Type B pancreatic cell (in vitro differentiated cells): Measurements from ENCODE around the gene TGFBI. TPM values are rescaled to one million over a fixed set of nuclear protein-coding genes. Genes with fewer than 3 reads are reported as not detected.

Source experiments
- DNase-seq: peaks from one replicate; pipeline ENCODE4 v3.0.0; 2021; ENCODE audit warnings: mixed read lengths; ENCODE audit not compliant: unreplicated experiment; ENCODE audit errors: extremely low spot score
- H3K27ac Mint-ChIP-seq: 2 replicates; pipeline ENCODE4 v1.8.0; 2021; ENCODE audit warnings: mild to moderate bottlenecking, mixed read lengths
- H3K27me3 Mint-ChIP-seq: 2 replicates; pipeline ENCODE4 v1.8.0; 2021; ENCODE audit warnings: mixed read lengths
- H3K36me3 Mint-ChIP-seq: 2 replicates; pipeline ENCODE4 v1.8.0; 2021; ENCODE audit warnings: mixed read lengths
- H3K4me1 Mint-ChIP-seq: one replicate; pipeline ENCODE4 v1.8.0; 2021; ENCODE audit warnings: mixed read lengths; ENCODE audit not compliant: unreplicated experiment
- H3K4me3 Mint-ChIP-seq: 2 replicates; pipeline ENCODE4 v1.8.0; 2021; ENCODE audit warnings: mild to moderate bottlenecking, mixed read lengths
- H3K9me3 Mint-ChIP-seq: 2 replicates; pipeline ENCODE4 v1.8.0; 2021; ENCODE audit warnings: mixed read lengths
- total RNA-seq: library from RNA; stranded (reverse); gene quantifications from 2 replicates; pipeline ENCODE4 v1.2.1, GENCODE V29; 2021; ENCODE audit warnings: low replicate concordance
- TF ChIP-seq, protein P1 (sequence below): fragments of 200-600 bp; sonication (generic); conservative IDR thresholded peaks from 2 replicates; pipeline ENCODE4 v1.5.0; 2021; ENCODE audit warnings: antibody characterized with exemption, mild to moderate bottlenecking

Gene TGFBI
- total RNA-seq, 1 donor from 2014 or later, result 302 TPM

DNA sequence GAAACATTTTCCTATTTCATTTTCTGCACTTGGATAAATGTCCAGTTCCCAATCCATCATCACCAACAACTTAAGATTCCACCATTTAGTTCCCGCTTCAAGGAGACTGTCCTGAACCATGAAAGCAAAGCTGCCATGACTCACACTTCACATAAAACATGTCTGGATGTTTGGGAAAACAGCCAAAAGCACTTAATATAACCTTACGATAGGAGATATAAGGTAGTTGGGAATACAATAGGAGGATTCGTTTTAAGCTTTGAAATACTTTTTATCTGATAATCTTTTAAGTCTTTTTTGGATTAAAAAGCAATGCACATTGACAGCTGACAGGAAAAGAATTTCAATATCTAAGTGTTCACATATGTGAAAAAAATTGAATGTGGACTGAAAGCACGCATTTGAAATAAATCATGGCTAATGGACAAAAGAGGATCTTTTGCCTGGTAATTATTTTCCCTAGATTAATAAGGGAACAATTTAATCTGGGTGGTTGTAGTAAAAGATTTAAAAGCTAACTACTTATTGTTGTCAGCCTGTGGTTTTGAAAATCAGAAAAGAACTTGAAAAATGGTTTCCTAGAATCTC is 17.3 kb upstream of the TGFBI start:
- Mint-ChIP-seq H3K9me3 (peaks cover 6% of the 10 kb centered on the region), H3K36me3 (no peaks in the 10 kb centered on the region), H3K27ac (peak overlapping the region; percentile 25), H3K4me3 (no peak overlapping the region), H3K27me3 (peaks cover 34% of the 10 kb centered on the region), H3K4me1 (peaks cover 52% of the 10 kb centered on the region)
- TF ChIP-seq, protein P1, sequence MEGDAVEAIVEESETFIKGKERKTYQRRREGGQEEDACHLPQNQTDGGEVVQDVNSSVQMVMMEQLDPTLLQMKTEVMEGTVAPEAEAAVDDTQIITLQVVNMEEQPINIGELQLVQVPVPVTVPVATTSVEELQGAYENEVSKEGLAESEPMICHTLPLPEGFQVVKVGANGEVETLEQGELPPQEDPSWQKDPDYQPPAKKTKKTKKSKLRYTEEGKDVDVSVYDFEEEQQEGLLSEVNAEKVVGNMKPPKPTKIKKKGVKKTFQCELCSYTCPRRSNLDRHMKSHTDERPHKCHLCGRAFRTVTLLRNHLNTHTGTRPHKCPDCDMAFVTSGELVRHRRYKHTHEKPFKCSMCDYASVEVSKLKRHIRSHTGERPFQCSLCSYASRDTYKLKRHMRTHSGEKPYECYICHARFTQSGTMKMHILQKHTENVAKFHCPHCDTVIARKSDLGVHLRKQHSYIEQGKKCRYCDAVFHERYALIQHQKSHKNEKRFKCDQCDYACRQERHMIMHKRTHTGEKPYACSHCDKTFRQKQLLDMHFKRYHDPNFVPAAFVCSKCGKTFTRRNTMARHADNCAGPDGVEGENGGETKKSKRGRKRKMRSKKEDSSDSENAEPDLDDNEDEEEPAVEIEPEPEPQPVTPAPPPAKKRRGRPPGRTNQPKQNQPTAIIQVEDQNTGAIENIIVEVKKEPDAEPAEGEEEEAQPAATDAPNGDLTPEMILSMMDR, result no peak
- DNase-seq, result no peak

DNA sequence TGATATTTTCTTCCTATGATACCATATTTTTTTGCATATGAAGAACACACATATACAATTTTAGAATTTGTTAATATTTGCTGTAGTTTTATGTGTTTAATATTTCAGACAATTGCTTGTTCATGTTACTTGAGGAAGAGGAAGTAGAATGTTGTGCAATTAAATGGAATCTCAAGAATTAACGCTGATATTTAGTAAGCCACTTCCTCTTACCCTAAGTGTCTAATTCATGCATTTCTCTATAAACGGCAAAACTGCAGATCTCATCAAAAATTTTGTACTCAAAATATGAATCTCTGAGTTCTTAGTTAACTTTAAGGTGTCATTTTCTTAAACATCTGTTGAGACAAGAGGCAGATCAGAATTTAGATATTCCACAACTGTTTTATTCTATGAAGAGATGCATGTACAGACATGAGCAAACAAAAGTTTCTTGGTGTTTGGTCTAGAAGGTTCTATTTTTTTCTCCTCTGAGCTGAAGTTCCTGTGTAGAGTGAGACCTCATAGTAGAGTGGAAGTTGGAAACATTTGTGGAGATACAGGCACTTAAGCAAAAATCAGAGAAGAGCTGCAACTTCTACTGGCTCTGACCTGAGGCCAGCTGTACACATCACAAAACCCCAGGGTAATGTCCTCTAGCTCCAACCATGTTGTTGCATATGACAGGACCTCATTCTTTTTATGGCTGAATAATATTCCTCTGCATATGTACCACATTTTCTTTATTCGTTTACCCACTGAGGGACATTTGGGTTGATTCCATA is 16.6 kb upstream of the TGFBI start:
- Mint-ChIP-seq H3K27ac (peak overlapping the region; percentile 25), H3K36me3 (no peaks in the 10 kb centered on the region), H3K27me3 (peaks cover 31% of the 10 kb centered on the region), H3K9me3 (peaks cover 6% of the 10 kb centered on the region), H3K4me1 (peaks cover 50% of the 10 kb centered on the region), H3K4me3 (no peak overlapping the region)
- TF ChIP-seq, protein P1, result no peak
- DNase-seq, result no peak

DNA sequence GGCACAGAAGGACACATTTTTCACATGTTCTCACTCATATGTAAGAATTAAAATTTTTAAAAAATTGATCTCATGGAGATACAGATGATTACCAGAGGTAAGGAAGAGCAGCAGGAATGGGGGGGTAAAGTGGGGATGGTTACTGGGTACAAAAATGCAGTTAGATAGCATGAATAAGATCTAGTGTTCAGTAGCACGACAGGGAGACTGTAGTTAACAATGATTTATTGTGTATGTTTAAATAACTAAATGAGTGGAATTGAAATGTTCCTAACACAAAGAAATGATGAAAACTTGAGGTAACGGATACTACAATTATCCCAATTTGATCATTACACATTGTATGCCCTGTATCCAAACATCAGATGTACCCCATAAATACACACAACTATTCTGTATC is 15.2 kb upstream of the TGFBI start:
- DNase-seq, result no peak
- peaks cover 23% of the 10 kb centered on the region for H3K27me3 Mint-ChIP-seq
- H3K36me3 Mint-ChIP-seq, result no peaks in the 10 kb centered on the region
- no peak overlapping the region for H3K27ac Mint-ChIP-seq
- no peaks in the 10 kb centered on the region for H3K9me3 Mint-ChIP-seq
- TF ChIP-seq, protein P1, result no peak
- H3K4me3 Mint-ChIP-seq, result no peak overlapping the region
- peaks cover 54% of the 10 kb centered on the region for H3K4me1 Mint-ChIP-seq

DNA sequence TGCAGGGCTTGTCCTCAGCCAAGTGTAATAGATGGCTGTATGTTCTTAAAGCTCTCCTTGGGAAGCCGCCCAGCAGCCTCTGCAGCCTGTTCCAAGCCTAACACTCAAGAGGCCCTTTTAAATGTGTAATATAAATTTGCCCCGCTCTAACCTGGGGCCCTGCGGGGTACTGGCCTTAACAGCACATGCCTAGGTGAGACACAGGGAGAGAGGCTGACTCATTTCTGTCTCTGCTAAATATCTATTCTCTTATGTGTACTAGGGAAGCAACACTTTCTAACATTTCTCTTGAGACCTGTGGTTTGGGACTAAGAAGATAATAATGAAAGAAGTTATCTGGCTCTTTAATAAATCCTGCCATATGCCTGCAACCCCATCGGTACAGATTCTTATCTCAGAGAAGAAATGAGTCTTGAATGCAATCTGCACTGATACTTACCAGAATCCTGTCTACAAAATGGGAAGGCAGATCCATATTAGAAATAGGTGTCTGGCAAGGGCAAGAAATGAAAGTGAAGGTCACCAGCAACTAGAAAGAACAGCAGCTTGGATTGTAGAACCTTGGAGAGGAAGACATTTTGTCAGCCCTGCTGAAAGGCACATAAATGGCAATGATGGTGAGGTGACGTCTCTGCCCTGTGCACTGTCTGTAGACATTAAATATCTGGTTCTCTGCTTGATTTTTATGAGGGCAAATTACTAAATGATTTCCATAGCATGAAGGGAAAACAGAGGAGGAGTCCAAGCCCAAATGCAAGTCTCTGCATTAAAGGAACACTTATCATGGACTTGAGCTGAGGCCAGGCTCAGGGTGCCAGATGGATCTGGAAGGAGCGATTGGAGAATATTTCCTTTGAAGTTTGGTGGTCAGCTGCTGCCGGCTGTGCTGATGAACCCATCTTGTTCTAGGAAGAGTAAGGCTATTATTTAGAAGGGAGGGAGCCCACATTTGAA is 14.5 kb upstream of the TGFBI start:
- Mint-ChIP-seq H3K4me1 (peaks cover 62% of the 10 kb centered on the region), H3K9me3 (peaks cover 4% of the 10 kb centered on the region), H3K27me3 (peaks cover 27% of the 10 kb centered on the region), H3K36me3 (no peaks in the 10 kb centered on the region), H3K4me3 (peak overlapping the region; percentile 7), H3K27ac (peak overlapping the region; percentile 6)
- no peak for DNase-seq
- TF ChIP-seq, protein P1, result no peak

DNA sequence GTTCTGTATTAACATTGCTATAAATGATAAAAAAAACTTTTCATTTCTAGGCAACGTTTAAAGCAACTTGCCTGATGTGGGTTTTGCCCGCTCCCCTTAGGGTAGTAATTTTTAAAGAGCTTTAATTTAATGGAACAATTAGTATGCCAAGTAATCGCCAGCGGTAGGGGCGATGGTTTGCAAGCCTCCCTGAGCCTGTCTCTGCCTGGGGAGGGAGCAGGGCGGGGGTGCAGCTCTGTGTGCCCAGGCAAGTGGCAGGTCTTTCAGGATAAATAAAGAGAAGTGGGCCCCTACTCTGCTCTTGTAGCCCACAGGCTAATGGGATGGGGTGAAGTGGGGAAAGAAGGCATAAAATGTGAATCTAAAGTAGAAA is 13.8 kb upstream of the TGFBI start:
- Mint-ChIP-seq H3K4me3 (no peak overlapping the region), H3K27me3 (peaks cover 29% of the 10 kb centered on the region), H3K36me3 (no peaks in the 10 kb centered on the region), H3K4me1 (peaks cover 68% of the 10 kb centered on the region), H3K27ac (no peak overlapping the region), H3K9me3 (peaks cover 4% of the 10 kb centered on the region)
- no peak for DNase-seq
- TF ChIP-seq, protein P1, result no peak
